Measurements from ENCODE around the gene ALX4. TPM values are rescaled to one million over a fixed set of nuclear protein-coding genes. Genes with fewer than 3 reads are reported as not detected.

ALX4 gene
- total and polyA plus RNA-seq, 2 donors (not counting 1 experiment from before 2014, with no cell fraction given), result not detected

DNA sequence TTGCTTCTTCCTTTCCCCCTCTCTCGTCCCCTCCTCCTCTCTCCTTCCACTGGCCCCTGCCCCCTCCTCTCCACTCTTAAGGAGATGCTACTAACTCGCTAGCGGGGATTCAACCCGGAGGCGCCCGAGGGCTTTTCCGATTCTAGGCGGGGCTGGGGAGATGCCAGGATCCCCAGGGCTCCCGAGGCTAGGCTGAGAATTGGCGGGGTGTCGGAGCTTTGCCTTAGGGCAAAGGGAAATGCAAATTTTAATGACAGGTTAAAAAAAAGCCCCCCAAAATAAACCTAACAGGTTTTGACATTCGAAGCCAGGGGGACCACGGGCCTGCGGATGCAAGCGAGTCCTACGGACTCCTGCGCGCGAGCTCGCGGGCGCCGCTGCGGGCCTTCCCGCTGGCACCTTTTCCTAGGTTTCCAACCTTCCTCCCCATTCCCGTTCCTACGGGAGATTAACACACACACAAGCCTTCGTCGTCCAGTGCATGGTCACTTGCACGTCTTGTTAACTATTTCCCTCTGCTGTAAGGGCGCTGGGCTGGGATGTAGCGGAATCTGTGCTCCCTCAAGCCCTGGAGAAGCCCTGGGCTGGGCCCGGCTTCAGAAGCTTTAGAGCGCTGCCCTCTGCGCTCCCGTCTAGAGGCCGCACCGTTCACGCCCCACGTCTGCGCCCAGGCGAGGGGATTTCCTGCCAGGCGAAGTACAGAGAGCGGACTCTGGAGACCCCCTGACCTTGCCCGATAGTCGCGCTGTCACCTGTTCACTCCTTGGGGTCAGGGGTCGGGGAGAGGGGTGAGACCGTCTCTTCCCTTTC is 729 bp upstream of the ALX4 start:
- no peaks in the 10 kb centered on the region for H4K20me1 ChIP-seq (ENCODE audit: control insufficient read depth, insufficient read depth, low read length, poor library complexity, severe bottlenecking)
- H3K27ac Mint-ChIP-seq, result peak overlapping the region; percentile 27
- no peaks in the 10 kb centered on the region for H3K79me2 ChIP-seq (ENCODE audit: control insufficient read depth, insufficient read depth, low read length)
- ChIA-PET CTCF (no interaction called here), POLR2A (no interaction called here)
- WGBS (ENCODE audit: insufficient coverage), result 13% methylated on average over 40 of the region's 49 CpGs
- no peak for TF ChIP-seq EZH2 (IDR thresholded peaks at IDR 0.05; ENCODE audit: borderline replicate concordance, insufficient read depth, low read depth, low read length, poor library complexity, severe bottlenecking)
- TF ChIP-seq, protein P1, sequence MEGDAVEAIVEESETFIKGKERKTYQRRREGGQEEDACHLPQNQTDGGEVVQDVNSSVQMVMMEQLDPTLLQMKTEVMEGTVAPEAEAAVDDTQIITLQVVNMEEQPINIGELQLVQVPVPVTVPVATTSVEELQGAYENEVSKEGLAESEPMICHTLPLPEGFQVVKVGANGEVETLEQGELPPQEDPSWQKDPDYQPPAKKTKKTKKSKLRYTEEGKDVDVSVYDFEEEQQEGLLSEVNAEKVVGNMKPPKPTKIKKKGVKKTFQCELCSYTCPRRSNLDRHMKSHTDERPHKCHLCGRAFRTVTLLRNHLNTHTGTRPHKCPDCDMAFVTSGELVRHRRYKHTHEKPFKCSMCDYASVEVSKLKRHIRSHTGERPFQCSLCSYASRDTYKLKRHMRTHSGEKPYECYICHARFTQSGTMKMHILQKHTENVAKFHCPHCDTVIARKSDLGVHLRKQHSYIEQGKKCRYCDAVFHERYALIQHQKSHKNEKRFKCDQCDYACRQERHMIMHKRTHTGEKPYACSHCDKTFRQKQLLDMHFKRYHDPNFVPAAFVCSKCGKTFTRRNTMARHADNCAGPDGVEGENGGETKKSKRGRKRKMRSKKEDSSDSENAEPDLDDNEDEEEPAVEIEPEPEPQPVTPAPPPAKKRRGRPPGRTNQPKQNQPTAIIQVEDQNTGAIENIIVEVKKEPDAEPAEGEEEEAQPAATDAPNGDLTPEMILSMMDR (IDR thresholded peaks at IDR 0.05), result no peak
- peaks cover 79% of the 10 kb centered on the region for H3K27me3 Mint-ChIP-seq
- H3K9me3 ChIP-seq (ENCODE audit: control extremely low read depth in 1 of 3, control insufficient read depth in 2 of 3, insufficient read depth in 1 of 3, low read length in 2 of 3), result peaks cover 0 to 39% (median 0%) of the 10 kb centered on the region in 3 donors
- H3K27me3 ChIP-seq (replicated peaks in 1 of 4; ENCODE audit: control extremely low read depth in 1 of 4, control insufficient read depth in 3 of 4, insufficient read depth in 4 of 4, low read length in 3 of 4), result peaks cover 0 to 94% (median 64%) of the 10 kb centered on the region in 4 experiments
- no peak overlapping the region for H3K4me3 ChIP-seq (ENCODE audit: control extremely low read depth in 1 of 5, extremely low read depth in 1 of 5, insufficient read depth in 1 of 5, low read depth in 2 of 5, low read length in 4 of 5)
- H3K4me1 Mint-ChIP-seq, result peaks cover 32% of the 10 kb centered on the region
- intact Hi-C loops (cut with micrococcal nuclease), result no loop called here
- no peak for ATAC-seq (ENCODE audit: low read depth)
- H3K9ac ChIP-seq (ENCODE audit: low read length), result no peak overlapping the region
- peak overlapping the region; percentile 68 for H3K4me3 Mint-ChIP-seq
- H3K36me3 ChIP-seq (replicated peaks in 1 of 2; ENCODE audit: control extremely low read depth in 1 of 2, control insufficient read depth in 1 of 2, extremely low read depth in 1 of 2, insufficient read depth in 2 of 2, low read length in 1 of 2), result no peaks in the 10 kb centered on the region
- H3K4me2 ChIP-seq (replicated peaks; ENCODE audit: low read depth, low read length, poor library complexity, severe bottlenecking), result peak overlapping the region; percentile 83
- H3K27ac ChIP-seq (ENCODE audit: low read length in 2 of 2), result no peak overlapping the region
- H3K4me1 ChIP-seq (ENCODE audit: control insufficient read depth in 2 of 2, insufficient read depth in 2 of 2, low read length in 2 of 2), result peaks cover 30 to 41% of the 10 kb centered on the region in 2 donors
- H3K9me3 Mint-ChIP-seq (ENCODE audit: insufficient read depth), result no peaks in the 10 kb centered on the region
- no peak for DNase-seq
- no peak overlapping the region for H2AFZ ChIP-seq (ENCODE audit: insufficient read depth, low read depth, low read length, poor library complexity, severe bottlenecking)

GRCh38 chr11:44310206-44310462 is 195 bp upstream of the ALX4 start:
- Mint-ChIP-seq H3K4me3 (peak overlapping the region; percentile 68), H3K27ac (no peak overlapping the region)
- 52% methylated on average over 2 of the region's 6 CpGs for WGBS (ENCODE audit: insufficient coverage)

More at GRCh38 chr11:44310206-44310462, 195 bp upstream of the ALX4 start:
- no peaks in the 10 kb centered on the region for H3K79me2 ChIP-seq (ENCODE audit: control insufficient read depth, insufficient read depth, low read length)
- H3K4me2 ChIP-seq (replicated peaks; ENCODE audit: low read depth, low read length, poor library complexity, severe bottlenecking), result peak overlapping the region; percentile 83
- POLR2A ChIA-PET, result no interaction called here
- H3K4me3 ChIP-seq (ENCODE audit: control extremely low read depth in 1 of 5, extremely low read depth in 1 of 5, insufficient read depth in 1 of 5, low read depth in 2 of 5, low read length in 4 of 5), result peak overlapping the region in 1 of 5 experiments; percentile 38
- peaks cover 0 to 94% (median 63%) of the 10 kb centered on the region in 4 experiments for H3K27me3 ChIP-seq (replicated peaks in 1 of 4; ENCODE audit: control extremely low read depth in 1 of 4, control insufficient read depth in 3 of 4, insufficient read depth in 4 of 4, low read length in 3 of 4)
- H3K4me1 Mint-ChIP-seq, result peaks cover 33% of the 10 kb centered on the region
- peaks cover 79% of the 10 kb centered on the region for H3K27me3 Mint-ChIP-seq
- H3K9me3 ChIP-seq (ENCODE audit: control extremely low read depth in 1 of 3, control insufficient read depth in 2 of 3, insufficient read depth in 1 of 3, low read length in 2 of 3), result peaks cover 0 to 39% (median 0%) of the 10 kb centered on the region in 3 donors
- CTCF ChIA-PET, result no interaction called here
- no peak for DNase-seq
- TF ChIP-seq, protein P1 (IDR thresholded peaks at IDR 0.05), result no peak
- TF ChIP-seq EZH2 (IDR thresholded peaks at IDR 0.05; ENCODE audit: borderline replicate concordance, insufficient read depth, low read depth, low read length, poor library complexity, severe bottlenecking), result no peak
- no peak overlapping the region for H3K27ac ChIP-seq (ENCODE audit: low read length in 2 of 2)
- no peak for ATAC-seq (ENCODE audit: low read depth)
- peak overlapping the region; percentile 55 for H3K9ac ChIP-seq (ENCODE audit: low read length)
- H2AFZ ChIP-seq (ENCODE audit: insufficient read depth, low read depth, low read length, poor library complexity, severe bottlenecking), result peak overlapping the region; percentile 38
- intact Hi-C loops (cut with micrococcal nuclease), result no loop called here
- no peaks in the 10 kb centered on the region for H3K36me3 ChIP-seq (replicated peaks in 1 of 2; ENCODE audit: control extremely low read depth in 1 of 2, control insufficient read depth in 1 of 2, extremely low read depth in 1 of 2, insufficient read depth in 2 of 2, low read length in 1 of 2)
- H3K4me1 ChIP-seq (ENCODE audit: control insufficient read depth in 2 of 2, insufficient read depth in 2 of 2, low read length in 2 of 2), result peaks cover 33 to 40% of the 10 kb centered on the region in 2 donors
- no peaks in the 10 kb centered on the region for H3K9me3 Mint-ChIP-seq (ENCODE audit: insufficient read depth)
- no peaks in the 10 kb centered on the region for H4K20me1 ChIP-seq (ENCODE audit: control insufficient read depth, insufficient read depth, low read length, poor library complexity, severe bottlenecking)
